IMR-90 (cell line): Measurements from ENCODE around the gene CTSS. TPM values are rescaled to one million over a fixed set of nuclear protein-coding genes. Genes with fewer than 3 reads are reported as not detected.
A peak's percentile ranks its signal among the peaks of the same experiment; 100 is the strongest.

Experiments
- ATAC-seq: fragments of 200-7000 bp; cut with Tn5 transposase; 2 replicates; pipeline ENCODE4 v1.9.1; 2020; ENCODE audit warnings: low read depth, mild to moderate bottlenecking, moderate library complexity
- BruUV-seq: library from RNA; stranded (reverse); fragments of 400-500 nt; replicated peaks from 2 replicates; lab custom pipeline; 2021; lab: Mats Ljungman, UMichigan
- CTCF ChIA-PET: fragments of 300-600 bp; formaldehyde crosslinking; extraction: SDS; loops from one replicate; lab custom pipeline; 2021; ENCODE audit warnings: antibody characterized with exemption; lab: Yijun Ruan, JAX
- POLR2A ChIA-PET: fragments of 300-600 bp; sonication (Branson Sonifier 250); formaldehyde crosslinking; loops from one replicate; lab custom pipeline; 2022; ENCODE audit warnings: antibody characterized with exemption; ENCODE audit not compliant: unreplicated experiment; lab: Charles Lee
- DNase-seq: peaks from one replicate; pipeline ENCODE4 v3.0.0; 2013
- H2AFZ ChIP-seq: replicated peaks from 2 replicates; pipeline ENCODE3; 2013; ENCODE audit warnings: low read length, mild to moderate bottlenecking; ENCODE audit not compliant: poor library complexity
- H2AK5ac ChIP-seq: 2 replicates; pipeline ENCODE4 v1.6.1; 2013; ENCODE audit warnings: low read depth, low read length, inconsistent platforms
- H2AK9ac ChIP-seq: replicated peaks from 2 replicates; pipeline ENCODE3; 2013; ENCODE audit warnings: mild to moderate bottlenecking, low read depth, low read length, moderate library complexity; ENCODE audit not compliant: poor library complexity
- H2BK120ac ChIP-seq: 2 replicates; pipeline ENCODE4 v1.6.1; 2013; ENCODE audit warnings: low read depth, low read length, inconsistent platforms
- H2BK15ac ChIP-seq: 3 replicates; pipeline ENCODE4 v1.6.1; 2013; ENCODE audit warnings: low read depth, low read length, inconsistent platforms
- H2BK20ac ChIP-seq: 2 replicates; pipeline ENCODE4 v1.6.1; 2013; ENCODE audit warnings: low read depth, mild to moderate bottlenecking, inconsistent platforms, low read length, moderate library complexity
- H2BK5ac ChIP-seq: 2 replicates; pipeline ENCODE4 v1.6.1; 2013; ENCODE audit warnings: mild to moderate bottlenecking, low read depth, low read length, inconsistent platforms; ENCODE audit not compliant: poor library complexity, severe bottlenecking
- H3K14ac ChIP-seq: replicated peaks from 2 replicates; pipeline ENCODE4 v1.6.1; 2013; ENCODE audit warnings: low read depth, low read length, inconsistent platforms
- H3K18ac ChIP-seq: 2 replicates; pipeline ENCODE4 v1.6.1; 2013; ENCODE audit warnings: low read depth, low read length, control low read depth
- H3K23ac ChIP-seq: 2 replicates; pipeline ENCODE4 v1.6.1; 2013; ENCODE audit warnings: low read depth, low read length, inconsistent platforms
- H3K27ac ChIP-seq: 2 replicates; pipeline ENCODE4 v1.5.1; 2013; ENCODE audit warnings: mild to moderate bottlenecking, control low read depth, low read length; ENCODE audit not compliant: insufficient read depth
- H3K27me3 ChIP-seq: 2 replicates; pipeline ENCODE4 v1.6.1; 2013; ENCODE audit warnings: low read length; ENCODE audit not compliant: control insufficient read depth, insufficient read depth
- H3K36me3 ChIP-seq: 2 replicates; pipeline ENCODE4 v1.6.1; 2013; ENCODE audit warnings: low read length, mixed read lengths; ENCODE audit not compliant: control insufficient read depth, insufficient read depth
- H3K4ac ChIP-seq: 2 replicates; pipeline ENCODE4 v1.6.1; 2013; ENCODE audit warnings: low read depth, low read length, inconsistent platforms
- H3K4me1 ChIP-seq: 2 replicates; pipeline ENCODE4 v1.6.1; 2013; ENCODE audit warnings: low read length, mixed read lengths; ENCODE audit not compliant: control insufficient read depth, insufficient read depth
- H3K4me2 ChIP-seq: 2 replicates; pipeline ENCODE4 v1.6.1; 2013; ENCODE audit warnings: low read depth, mild to moderate bottlenecking, control low read depth, low read length, moderate library complexity
- H3K4me3 ChIP-seq: 2 replicates; pipeline ENCODE4 v1.5.1; 2013; ENCODE audit warnings: low read depth, mild to moderate bottlenecking, control low read depth, low read length, moderate library complexity; ENCODE audit not compliant: insufficient read depth
- H3K56ac ChIP-seq: 2 replicates; pipeline ENCODE4 v1.6.1; 2013; ENCODE audit warnings: low read length, inconsistent platforms; ENCODE audit not compliant: insufficient read depth; ENCODE audit errors: extremely low read depth
- H3K79me1 ChIP-seq, 2 experiments: 2 replicates each; pipeline ENCODE4 v1.6.1; 2013; ENCODE audit warnings: low read length in 2 of 2, inconsistent platforms in 1 of 2, low read depth in 1 of 2
- H3K9ac ChIP-seq: 2 replicates; pipeline ENCODE4 v1.6.1; 2013; ENCODE audit warnings: low read depth, low read length, control low read depth
- H3K9me1 ChIP-seq: 2 replicates; pipeline ENCODE4 v1.6.1; 2013; ENCODE audit warnings: low read length, inconsistent platforms; ENCODE audit not compliant: insufficient read depth
- H3K9me3 ChIP-seq: 2 replicates; pipeline ENCODE4 v1.6.1; 2013; ENCODE audit warnings: low read length; ENCODE audit not compliant: control insufficient read depth, insufficient read depth
- H4K20me1 ChIP-seq: 2 replicates; pipeline ENCODE4 v1.6.1; 2013; ENCODE audit warnings: low read length, inconsistent platforms; ENCODE audit not compliant: insufficient read depth
- H4K5ac ChIP-seq: 2 replicates; pipeline ENCODE4 v1.6.1; 2013; ENCODE audit warnings: mild to moderate bottlenecking, low read depth, low read length, control low read depth
- H4K8ac ChIP-seq, 2 experiments: 2 replicates each; pipeline ENCODE4 v1.6.1; 2013; ENCODE audit warnings: low read depth in 2 of 2, low read length in 2 of 2, control low read depth in 1 of 2, inconsistent platforms in 1 of 2
- H4K91ac ChIP-seq: 2 replicates; pipeline ENCODE4 v1.6.1; 2013; ENCODE audit warnings: low read depth, low read length, inconsistent platforms; ENCODE audit not compliant: insufficient read depth
- BHLHE40 ChIP-seq: fragments of 150-350 bp; IDR thresholded peaks from 2 replicates; pipeline ENCODE4 v1.6.1; 2016; ENCODE audit warnings: mild to moderate bottlenecking, low read depth, low read length
- CEBPB ChIP-seq: IDR thresholded peaks from 2 replicates; pipeline ENCODE4 v1.6.1; 2012; ENCODE audit warnings: low read depth, low read length, improper control_type of control experiment
- CHD1 ChIP-seq: IDR thresholded peaks from 2 replicates; pipeline ENCODE4 v1.6.1; 2012; ENCODE audit warnings: low read depth, low read length, improper control_type of control experiment
- CTCF ChIP-seq: conservative IDR thresholded peaks from 2 replicates; pipeline ENCODE4 v1.5.1; 2012; ENCODE audit warnings: mild to moderate bottlenecking, low read depth, low read length, improper control_type of control experiment
- FOS ChIP-seq: fragments of 150-350 bp; IDR thresholded peaks from 2 replicates; pipeline ENCODE4 v1.6.1; 2016; ENCODE audit warnings: low read depth, low read length
- MAFK ChIP-seq: IDR thresholded peaks from 2 replicates; pipeline ENCODE4 v1.6.1; 2012; ENCODE audit warnings: low read depth, low read length, improper control_type of control experiment
- MAZ ChIP-seq: IDR thresholded peaks from 2 replicates; pipeline ENCODE4 v1.6.1; 2012; ENCODE audit warnings: low read depth, mild to moderate bottlenecking, low read length, improper control_type of control experiment, moderate library complexity, borderline replicate concordance
- MXI1 ChIP-seq: IDR thresholded peaks from 2 replicates; pipeline ENCODE4 v1.6.1; 2012; ENCODE audit warnings: low read depth, mild to moderate bottlenecking, low read length, moderate library complexity, borderline replicate concordance
- NFE2L2 ChIP-seq: fragments of 150-350 bp; IDR thresholded peaks from 2 replicates; pipeline ENCODE4 v1.6.1; 2016; ENCODE audit warnings: low read depth, mild to moderate bottlenecking, low read length
- POLR2A ChIP-seq: IDR thresholded peaks from 2 replicates; pipeline ENCODE4 v1.6.1; 2012; ENCODE audit warnings: mild to moderate bottlenecking, low read depth, low read length
- RAD21 ChIP-seq: IDR thresholded peaks from 2 replicates; pipeline ENCODE4 v1.6.1; 2012; ENCODE audit warnings: low read length, improper control_type of control experiment
- RCOR1 ChIP-seq: IDR thresholded peaks from 2 replicates; pipeline ENCODE4 v1.6.1; 2012; ENCODE audit warnings: mild to moderate bottlenecking, low read length, improper control_type of control experiment; ENCODE audit not compliant: insufficient replicate concordance
- RFX5 ChIP-seq: IDR thresholded peaks from 2 replicates; pipeline ENCODE4 v1.8.0; 2012; ENCODE audit warnings: low read depth, mild to moderate bottlenecking, low read length, moderate library complexity
- SMC3 ChIP-seq: fragments of 150-350 bp; IDR thresholded peaks from 2 replicates; pipeline ENCODE4 v1.6.1; 2016; ENCODE audit warnings: low read depth, mild to moderate bottlenecking, antibody characterized with exemption, low read length, moderate library complexity
- WGBS, 2 experiments: methylation state at CpG; one replicate each; pipeline versions ENCODE4 v1.1.5 to v1.1.7; 2013; ENCODE audit warnings: missing lambda C conversion rate in 2 of 2; ENCODE audit not compliant: insufficient read length in 1 of 2; ENCODE audit errors: extremely low coverage in 2 of 2; 5-methylcytosine and 5-hydroxymethylcytosine counted together
- dilution Hi-C: fragments of 300-500 bp; cut with HindIII; formaldehyde crosslinking; loops from one replicate; pipeline ENCODE4 v1.14.3; 2018; ENCODE audit warnings: low sequenced_read_pairs; ENCODE audit not compliant: unreplicated experiment
- in situ Hi-C: fragments of 300-500 bp; cut with MboI; formaldehyde crosslinking; loops from 3 replicates; pipeline ENCODE4 v1.14.3; 2019; ENCODE audit warnings: low sequenced_read_pairs, inconsistent platforms, mixed read lengths
- intact Hi-C: fragments of 100-400 bp; cut with micrococcal nuclease; formaldehyde crosslinking; loops from 2 replicates; pipeline ENCODE4 v1.10.0; 2022
- polyA plus RNA-seq, 3 experiments: library from polyadenylated mRNA; depleted of rRNA; stranded (reverse); fragments of >200 nt; gene quantifications; 2 replicates each; pipeline ENCODE4 v1.2.3, GENCODE V29; 2012; ENCODE audit warnings: low replicate concordance in 1 of 3
- total RNA-seq: library from RNA; depleted of rRNA; stranded (reverse); fragments of >200 nt; gene quantifications from 2 replicates; pipeline ENCODE4 v1.2.3, GENCODE V29; 2012
- TF ChIP-seq, protein P1 (sequence below): fragments of 150-350 bp; IDR thresholded peaks from 2 replicates; pipeline ENCODE4 v1.6.1; 2016; ENCODE audit warnings: low read depth, mild to moderate bottlenecking, low read length, moderate library complexity, borderline replicate concordance
- TF ChIP-seq, protein P2 (sequence below): fragments of 150-350 bp; IDR thresholded peaks from 2 replicates; pipeline ENCODE4 v1.6.1; 2017; ENCODE audit warnings: mild to moderate bottlenecking, antibody characterized with exemption, low read length, low read depth

The CTSS gene
- total and polyA plus RNA-seq, 2 of the 4 experiments (the other 2 are of a cell fraction): 0.18 to 0.48 TPM

GRCh38 chr1:150805899-150806298 is 40.3 kb upstream of the CTSS start:
- H2BK5ac ChIP-seq: no peak overlapping the region
- peaks cover 3% of the 10 kb centered on the region; the same call in 1 of the 2 replicates for H3K9me1 ChIP-seq
- H3K27me3 ChIP-seq: no peaks in the 10 kb centered on the region
- no peak overlapping the region for H3K56ac ChIP-seq
- H2AK5ac ChIP-seq: no peak overlapping the region
- H3K14ac ChIP-seq: no peak overlapping the region
- WGBS, 2 experiments: no CpG with 5 or more reads among the region's 4 CpGs
- H3K4me1 ChIP-seq: peaks cover 10% of the 10 kb centered on the region
- ChIA-PET POLR2A (no interaction called here), CTCF (no interaction called here)
- TF ChIP-seq RAD21 (no peak), MAZ (no peak), CTCF (no peak), RCOR1 (no peak), CEBPB (no peak), FOS (no peak), SMC3 (no peak), NFE2L2 (no peak), MAFK (no peak), RFX5 (no peak), MXI1 (no peak), POLR2A (no peak), CHD1 (no peak), BHLHE40 (no peak)
- TF ChIP-seq, protein P1, sequence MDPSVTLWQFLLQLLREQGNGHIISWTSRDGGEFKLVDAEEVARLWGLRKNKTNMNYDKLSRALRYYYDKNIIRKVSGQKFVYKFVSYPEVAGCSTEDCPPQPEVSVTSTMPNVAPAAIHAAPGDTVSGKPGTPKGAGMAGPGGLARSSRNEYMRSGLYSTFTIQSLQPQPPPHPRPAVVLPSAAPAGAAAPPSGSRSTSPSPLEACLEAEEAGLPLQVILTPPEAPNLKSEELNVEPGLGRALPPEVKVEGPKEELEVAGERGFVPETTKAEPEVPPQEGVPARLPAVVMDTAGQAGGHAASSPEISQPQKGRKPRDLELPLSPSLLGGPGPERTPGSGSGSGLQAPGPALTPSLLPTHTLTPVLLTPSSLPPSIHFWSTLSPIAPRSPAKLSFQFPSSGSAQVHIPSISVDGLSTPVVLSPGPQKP: no peak
- TF ChIP-seq, protein P2, sequence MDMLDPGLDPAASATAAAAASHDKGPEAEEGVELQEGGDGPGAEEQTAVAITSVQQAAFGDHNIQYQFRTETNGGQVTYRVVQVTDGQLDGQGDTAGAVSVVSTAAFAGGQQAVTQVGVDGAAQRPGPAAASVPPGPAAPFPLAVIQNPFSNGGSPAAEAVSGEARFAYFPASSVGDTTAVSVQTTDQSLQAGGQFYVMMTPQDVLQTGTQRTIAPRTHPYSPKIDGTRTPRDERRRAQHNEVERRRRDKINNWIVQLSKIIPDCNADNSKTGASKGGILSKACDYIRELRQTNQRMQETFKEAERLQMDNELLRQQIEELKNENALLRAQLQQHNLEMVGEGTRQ: no peak
- H3K27ac ChIP-seq: no peak overlapping the region
- H4K8ac ChIP-seq: no peak overlapping the region
- H3K23ac ChIP-seq: no peak overlapping the region
- H3K9ac ChIP-seq: no peak overlapping the region
- dilution Hi-C loops (no loop called here), in situ Hi-C loops (loop anchor here (10.0 kb wide), 1 partner anchor 241 kb away; no protein-coding TSS in a partner anchor), intact Hi-C loops (no loop called here)
- H3K36me3 ChIP-seq: peaks cover 3% of the 10 kb centered on the region; the same call in 1 of the 2 replicates
- H2AFZ ChIP-seq: no peak overlapping the region
- H3K79me1 ChIP-seq: no peaks in the 10 kb centered on the region; a peak in 1 of 4 replicates
- no peak overlapping the region for H3K18ac ChIP-seq
- H2BK15ac ChIP-seq: no peak overlapping the region; the same call in 2 of the 3 replicates
- H4K91ac ChIP-seq: no peak overlapping the region
- DNase-seq (no peak), ATAC-seq (no peak)
- H3K9me3 ChIP-seq: no peaks in the 10 kb centered on the region
- H3K4me2 ChIP-seq: no peak overlapping the region
- H2BK120ac ChIP-seq: no peak overlapping the region
- H4K20me1 ChIP-seq: no peaks in the 10 kb centered on the region
- H2AK9ac ChIP-seq: no peak overlapping the region
- H3K4ac ChIP-seq: peak overlapping the region; percentile 32; the same call in 1 of the 2 replicates
- no peak overlapping the region for H3K4me3 ChIP-seq
- BruUV-seq: no TSS peak
- peak overlapping the region; percentile 58; the same call in 1 of the 2 replicates for H2BK20ac ChIP-seq
- no peak overlapping the region for H4K5ac ChIP-seq
